Fibroblast of the aortic adventitia (primary cell): ENCODE results near the gene ACP6. TPM values are rescaled to one million over a fixed set of nuclear protein-coding genes. Genes with fewer than 3 reads are reported as not detected.

Experiments
- DNase-seq: peaks from one replicate; pipeline ENCODE4 v3.0.0-alpha.2; 2010; ENCODE audit warnings: low read depth
- H3K4me3 ChIP-seq: 2 replicates; pipeline ENCODE4 v1.5.1; 2011; ENCODE audit warnings: low read depth, mild to moderate bottlenecking, control low read depth, low read length, moderate library complexity
- total RNA-seq: library from RNA; depleted of rRNA; stranded (reverse); fragments of >200 nt; gene quantifications from 2 replicates; pipeline ENCODE4 v1.2.3, GENCODE V29; 2012; ENCODE audit warnings: low replicate concordance
- TF ChIP-seq, protein P1 (sequence below): IDR thresholded peaks from 2 replicates; pipeline ENCODE4 v1.5.1; 2011; ENCODE audit warnings: mild to moderate bottlenecking, low read length, control low read depth, inconsistent platforms; ENCODE audit not compliant: insufficient read depth

The ACP6 gene
- total RNA-seq, 1 donor: 3.5 TPM

DNA sequence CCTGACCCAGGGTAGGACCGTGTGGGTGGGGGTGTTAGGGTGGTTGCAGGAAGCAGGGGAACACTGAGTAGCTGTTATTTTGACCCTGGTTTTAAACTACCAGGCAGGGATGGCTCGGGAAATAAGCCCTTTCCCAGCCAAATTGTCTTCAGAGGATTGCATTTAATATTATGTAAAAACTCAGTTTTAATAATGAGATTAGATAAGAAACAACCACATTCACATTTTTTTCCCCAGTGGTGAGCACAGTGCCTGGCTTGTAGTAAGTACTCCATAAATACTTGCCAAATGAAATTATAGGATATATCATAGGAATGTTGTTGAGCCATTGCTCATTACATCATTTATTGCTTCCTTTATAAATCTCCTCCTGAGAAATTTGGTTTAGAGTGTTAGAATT, 3.1 kb upstream of the ACP6 start:
- H3K4me3 ChIP-seq: no peak overlapping the region
- TF ChIP-seq, protein P1, sequence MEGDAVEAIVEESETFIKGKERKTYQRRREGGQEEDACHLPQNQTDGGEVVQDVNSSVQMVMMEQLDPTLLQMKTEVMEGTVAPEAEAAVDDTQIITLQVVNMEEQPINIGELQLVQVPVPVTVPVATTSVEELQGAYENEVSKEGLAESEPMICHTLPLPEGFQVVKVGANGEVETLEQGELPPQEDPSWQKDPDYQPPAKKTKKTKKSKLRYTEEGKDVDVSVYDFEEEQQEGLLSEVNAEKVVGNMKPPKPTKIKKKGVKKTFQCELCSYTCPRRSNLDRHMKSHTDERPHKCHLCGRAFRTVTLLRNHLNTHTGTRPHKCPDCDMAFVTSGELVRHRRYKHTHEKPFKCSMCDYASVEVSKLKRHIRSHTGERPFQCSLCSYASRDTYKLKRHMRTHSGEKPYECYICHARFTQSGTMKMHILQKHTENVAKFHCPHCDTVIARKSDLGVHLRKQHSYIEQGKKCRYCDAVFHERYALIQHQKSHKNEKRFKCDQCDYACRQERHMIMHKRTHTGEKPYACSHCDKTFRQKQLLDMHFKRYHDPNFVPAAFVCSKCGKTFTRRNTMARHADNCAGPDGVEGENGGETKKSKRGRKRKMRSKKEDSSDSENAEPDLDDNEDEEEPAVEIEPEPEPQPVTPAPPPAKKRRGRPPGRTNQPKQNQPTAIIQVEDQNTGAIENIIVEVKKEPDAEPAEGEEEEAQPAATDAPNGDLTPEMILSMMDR: no peak
- peak; percentile 77 for DNase-seq

DNA sequence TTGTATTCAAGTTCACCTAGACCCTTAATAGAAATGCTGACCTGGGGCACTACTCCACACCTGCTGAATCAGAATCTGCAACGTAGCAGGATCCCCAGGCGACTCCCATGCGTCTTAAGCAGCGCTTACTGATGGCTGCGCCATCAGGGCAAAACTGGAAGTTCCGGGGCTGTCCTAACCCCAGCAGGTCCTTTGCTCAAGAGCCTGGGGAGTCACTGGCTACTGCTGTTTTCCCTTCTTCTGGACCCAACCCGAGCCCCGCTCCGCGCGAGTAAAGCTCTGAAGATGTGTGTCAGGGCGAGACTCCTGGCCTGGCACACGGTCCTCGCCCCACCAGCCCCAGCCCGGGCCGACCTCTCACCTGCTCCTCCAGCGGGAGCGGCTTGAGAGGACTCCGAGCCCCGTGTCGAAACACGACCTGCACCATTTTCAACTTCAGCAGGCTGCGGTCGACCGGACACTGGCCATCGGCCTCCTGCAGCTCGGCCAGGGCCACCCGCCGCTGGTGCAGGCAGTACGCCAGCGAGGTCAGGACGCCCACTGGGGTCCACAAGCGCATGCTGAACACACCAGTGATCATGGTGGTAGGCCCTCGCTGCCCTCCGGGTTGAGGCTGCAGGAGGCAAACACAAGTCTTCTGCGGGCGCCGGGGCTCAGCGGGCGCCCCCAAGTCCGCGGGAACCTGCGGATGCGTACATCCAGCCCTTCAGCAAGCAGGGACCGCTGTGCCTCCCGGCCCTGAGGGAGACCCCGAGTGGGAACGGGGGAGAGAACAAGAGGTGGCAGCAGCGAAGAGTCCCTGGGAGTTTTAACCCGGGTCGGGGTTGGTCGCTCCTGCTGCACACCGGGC, 630 bp downstream of the ACP6 start:
- peak; percentile 14 for DNase-seq
- peak overlapping the region; percentile 77 for H3K4me3 ChIP-seq
- TF ChIP-seq, protein P1: no peak

DNA sequence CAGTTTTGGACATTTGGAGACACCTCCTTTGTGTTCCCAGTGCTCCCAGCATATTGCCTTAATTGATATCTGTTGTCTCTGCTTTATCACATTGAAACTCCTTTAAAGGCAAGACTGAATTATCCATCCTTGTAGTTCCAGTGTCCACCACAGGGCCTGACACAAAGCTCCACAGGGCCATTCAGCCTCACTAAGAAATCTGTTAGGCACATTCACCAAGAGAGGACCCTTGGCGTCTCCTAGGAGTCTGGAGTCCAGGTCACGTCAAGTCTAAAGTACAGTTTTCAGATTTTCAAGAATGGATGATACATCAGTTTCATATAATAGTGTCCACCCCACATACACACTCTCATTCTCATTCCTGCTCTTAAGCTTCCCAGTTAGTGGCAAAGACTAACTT, 4.8 kb downstream of the ACP6 start:
- TF ChIP-seq, protein P1: peak; percentile 37
- DNase-seq: no peak

DNA sequence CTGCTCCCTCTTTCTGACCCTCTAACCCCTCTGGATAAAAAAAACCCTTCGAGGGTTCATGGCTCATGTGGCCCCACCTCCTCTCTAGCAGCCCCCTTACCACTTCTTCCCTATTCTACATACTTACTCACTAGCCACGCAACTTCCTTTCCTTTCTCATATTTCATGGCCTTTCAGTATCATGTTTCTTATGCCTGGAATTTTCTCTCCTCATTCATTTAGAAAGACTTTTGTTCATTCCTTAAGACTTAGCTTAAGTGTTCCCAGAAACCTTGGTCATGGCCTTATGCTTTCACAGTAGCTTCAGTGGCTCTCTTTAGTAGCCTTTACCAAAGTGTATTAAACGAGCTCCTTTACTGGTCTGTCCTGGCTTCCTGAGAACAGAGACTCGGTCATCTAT, 6.1 kb downstream of the ACP6 start:
- H3K4me3 ChIP-seq: no peak overlapping the region
- no peak for DNase-seq
- TF ChIP-seq, protein P1: no peak

More for the DNA sequence above, 4.8 kb downstream of the ACP6 start:
- no peak overlapping the region for H3K4me3 ChIP-seq

DNA sequence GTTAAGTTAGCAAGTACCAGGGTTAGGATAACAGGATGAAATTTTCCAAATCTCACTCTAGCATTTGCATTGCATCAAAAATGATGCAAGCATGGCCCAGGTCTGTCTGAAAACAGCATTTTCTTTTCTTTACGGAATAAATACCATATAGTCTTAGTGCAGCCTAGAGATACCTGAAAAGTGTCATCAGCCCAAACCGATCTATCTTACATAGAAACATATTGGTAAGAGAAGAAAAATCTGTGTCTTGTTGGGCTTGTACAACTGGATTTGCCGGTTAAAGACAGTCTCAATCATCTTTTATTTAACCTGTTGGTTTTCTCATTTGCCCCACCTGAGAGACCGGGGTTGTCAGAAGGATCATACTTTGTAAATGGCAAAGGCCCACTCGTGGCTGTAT, 15.8 kb downstream of the ACP6 start:
- no peak overlapping the region for H3K4me3 ChIP-seq
- TF ChIP-seq, protein P1: no peak
- no peak for DNase-seq

DNA sequence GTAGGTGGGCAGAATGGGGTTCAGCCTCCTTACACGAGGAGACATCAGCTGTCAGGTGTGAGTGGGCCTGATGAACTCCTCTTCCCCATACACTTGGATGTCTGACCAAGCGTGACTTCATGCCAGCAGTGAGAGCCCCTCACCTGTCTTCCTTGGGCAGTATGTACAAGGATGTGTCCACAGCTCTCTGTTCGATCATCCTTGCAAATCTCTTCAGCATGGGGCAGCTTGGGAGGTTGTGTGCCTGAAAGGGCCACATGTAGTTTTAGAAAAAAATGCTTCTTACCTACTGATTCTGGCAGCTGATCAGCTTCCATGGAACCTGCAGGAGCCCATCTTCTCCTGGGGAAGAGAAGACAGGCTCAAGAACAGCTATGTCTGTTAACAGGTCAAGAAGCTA, 18.0 kb downstream of the ACP6 start:
- TF ChIP-seq, protein P1: no peak
- H3K4me3 ChIP-seq: no peak overlapping the region
- DNase-seq: no peak

DNA sequence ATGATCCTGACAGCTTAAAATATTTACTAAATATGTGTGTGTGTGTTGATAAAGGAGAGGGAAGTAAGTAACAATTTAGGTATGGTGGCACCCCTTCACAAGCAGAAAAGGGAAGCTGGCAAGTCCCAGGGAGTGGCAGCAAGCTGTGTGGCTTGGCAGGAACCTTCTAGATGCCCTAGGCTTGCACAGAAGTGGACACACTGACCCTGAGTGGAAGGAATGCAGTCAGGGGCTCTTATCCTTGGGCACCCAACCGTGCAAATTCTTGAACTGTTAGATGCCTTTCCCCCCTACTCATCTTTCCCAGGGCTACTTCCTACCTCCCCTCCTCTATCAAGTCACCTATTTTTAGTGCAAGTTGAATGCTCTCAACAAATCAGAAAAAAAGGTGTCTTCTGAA, 18.9 kb downstream of the ACP6 start:
- no peak overlapping the region for H3K4me3 ChIP-seq
- TF ChIP-seq, protein P1: no peak
- no peak for DNase-seq
